Gastroesophageal sphincter (tissue), 3 donors: ENCODE measurements around the gene DIS3L.

ENCODE experiments used
- CTCF ChIP-seq, 4 experiments: fragments of 200-600 bp in 2 of 4; fragments of 450-650 bp in 2 of 4; sonication (generic) in 1 of 4; IDR thresholded peaks; one replicate each; pipeline ENCODE4 v1.5.1; 2017 to 2019; ENCODE audit warnings: antibody characterized with exemption in 4 of 4, mild to moderate bottlenecking in 2 of 4, moderate library complexity in 2 of 4
- POLR2A ChIP-seq, 2 donors: fragments of 450-650 bp; IDR thresholded peaks; one replicate each; pipeline ENCODE4 v1.6.1; 2017; ENCODE audit warnings: antibody characterized with exemption in 2 of 2, mild to moderate bottlenecking in 2 of 2, moderate library complexity in 1 of 2
- POLR2AphosphoS5 ChIP-seq: sonication (generic); formaldehyde crosslinking; IDR thresholded peaks from one replicate; pipeline ENCODE4 v1.6.1; 2017; ENCODE audit warnings: antibody characterized with exemption

- TF ChIP-seq POLR2AphosphoS5, result no peak
- TF ChIP-seq CTCF (IDR thresholded peaks at IDR 0.05), result no peak
- no peak for TF ChIP-seq POLR2A (IDR thresholded peaks at IDR 0.05)
Observed at GRCh38 chr15:66254089-66254950, 39.0 kb upstream of the DIS3L start.
